K562 (cell line): Measurements from ENCODE around the gene HSPA1B. TPM values are rescaled to one million over a fixed set of nuclear protein-coding genes. Genes with fewer than 3 reads are reported as not detected.

Experiments
- ARHGAP35 ChIP-seq: fragments of 450-650 bp; IDR thresholded peaks from 2 replicates; pipeline ENCODE4 v1.6.1; 2018; ENCODE audit not compliant: partially characterized antibody
- CHCHD3 ChIP-seq: fragments of 250-450 bp; sonication (Bioruptor Pico); IDR thresholded peaks from 2 replicates; pipeline ENCODE4 v2.1.2; 2022; ENCODE audit warnings: mild to moderate bottlenecking
- CREBBP ChIP-seq: IDR thresholded peaks from one replicate; pipeline ENCODE4 v1.6.1; 2012; ENCODE audit warnings: low read depth, mild to moderate bottlenecking, control low read depth, inconsistent platforms, low read length
- ESRRA ChIP-seq: fragments of 450-650 bp; IDR thresholded peaks from 2 replicates; pipeline ENCODE4 v1.6.1; 2014; ENCODE audit warnings: low read depth, mild to moderate bottlenecking, moderate library complexity, borderline replicate concordance
- ETS2 ChIP-seq: IDR thresholded peaks from 2 replicates; pipeline ENCODE4 v1.6.1; 2016; ENCODE audit warnings: borderline replicate concordance, missing genetic modification characterization, mild to moderate bottlenecking, moderate library complexity, missing compliant biosample characterization; ENCODE audit not compliant: poor library complexity, severe bottlenecking
- GATAD2B ChIP-seq: fragments of 450-650 bp; IDR thresholded peaks from 2 replicates; pipeline ENCODE4 v1.6.1; 2017; ENCODE audit warnings: mild to moderate bottlenecking, borderline replicate concordance
- HBP1 ChIP-seq: fragments of 450-650 bp; formaldehyde crosslinking; IDR thresholded peaks from 2 replicates; pipeline ENCODE4 v1.4.0; 2022; ENCODE audit warnings: missing genetic modification characterization
- HMG20A ChIP-seq: fragments of 450-650 bp; formaldehyde crosslinking; conservative IDR thresholded peaks from 2 replicates; pipeline ENCODE4 v1.4.0; 2020; ENCODE audit warnings: mild to moderate bottlenecking, mixed read lengths
- HMGN3 ChIP-seq: IDR thresholded peaks from 2 replicates; pipeline ENCODE4 v1.6.1; 2011; ENCODE audit warnings: borderline replicate concordance, low read depth, mild to moderate bottlenecking, mixed read lengths, low read length; ENCODE audit not compliant: insufficient read length; ENCODE audit errors: extremely low read depth
- HOXB6 ChIP-seq: fragments of 250-450 bp; sonication (Bioruptor Pico); IDR thresholded peaks from 2 replicates; pipeline ENCODE4 v1.5.1; 2022; ENCODE audit warnings: mild to moderate bottlenecking, borderline replicate concordance
- MYBL2 ChIP-seq, 2 experiments: fragments of 450-650 bp in 1 of 2; sonication (generic) in 1 of 2; formaldehyde crosslinking in 1 of 2; IDR thresholded peaks; 2 replicates each; pipeline versions ENCODE4 v1.6.1 to v1.8.1; 2017 to 2022; ENCODE audit warnings: borderline replicate concordance in 1 of 2, inconsistent platforms in 1 of 2, low read depth in 1 of 2, mild to moderate bottlenecking in 1 of 2, missing genetic modification reagents in 1 of 2, moderate library complexity in 1 of 2
- PHF21A ChIP-seq: fragments of 450-650 bp; IDR thresholded peaks from 2 replicates; pipeline ENCODE4 v1.6.1; 2017; ENCODE audit warnings: low read depth, borderline replicate concordance
- POU5F1 ChIP-seq: fragments of 150-350 bp; IDR thresholded peaks from 2 replicates; pipeline ENCODE4 v1.6.1; 2014; ENCODE audit warnings: borderline replicate concordance, low read length, low read depth, mild to moderate bottlenecking; ENCODE audit not compliant: partially characterized antibody
- RB1 ChIP-seq: fragments of 450-650 bp; IDR thresholded peaks from 2 replicates; pipeline ENCODE4 v1.6.1; 2017; ENCODE audit warnings: low read depth, mild to moderate bottlenecking
- RNF2 ChIP-seq: sonication (generic); IDR thresholded peaks from 2 replicates; pipeline ENCODE4 v1.6.1; 2016
- SIN3B ChIP-seq: fragments of 450-650 bp; IDR thresholded peaks from 2 replicates; pipeline ENCODE4 v1.6.1; 2017; ENCODE audit warnings: low read depth, mild to moderate bottlenecking, moderate library complexity
- SNRNP70 ChIP-seq: fragments of 200-400 bp; formaldehyde crosslinking; optimal IDR thresholded peaks from 2 replicates; pipeline ENCODE3; 2017; ENCODE audit warnings: low read depth, low read length
- STAG1 ChIP-seq: sonication (generic); formaldehyde crosslinking; IDR thresholded peaks from 2 replicates; pipeline ENCODE4 v1.5.0; 2020; ENCODE audit warnings: missing genetic modification reagents, borderline replicate concordance
- TCF3 ChIP-seq: sonication (generic); formaldehyde crosslinking; IDR thresholded peaks from 2 replicates; pipeline ENCODE4 v1.4.0; 2020; ENCODE audit warnings: mild to moderate bottlenecking, missing genetic modification reagents
- THAP7 ChIP-seq: fragments of 250-450 bp; sonication (Bioruptor Pico); IDR thresholded peaks from 2 replicates; pipeline ENCODE4 v1.5.0; 2021
- ZNF134 ChIP-seq: fragments of 250-450 bp; sonication (Bioruptor Pico); conservative IDR thresholded peaks from 2 replicates; pipeline ENCODE4 v1.4.0; 2020
- ZNF23 ChIP-seq: fragments of 250-450 bp; sonication (Bioruptor Pico); IDR thresholded peaks from 2 replicates; pipeline ENCODE4 v1.4.0; 2020; ENCODE audit warnings: mild to moderate bottlenecking
- ZNF232 ChIP-seq: sonication (generic); formaldehyde crosslinking; IDR thresholded peaks from 2 replicates; pipeline ENCODE4 v1.8.0; 2022; ENCODE audit warnings: mild to moderate bottlenecking, missing genetic modification reagents
- ZNF274 ChIP-seq: IDR thresholded peaks from 2 replicates; pipeline ENCODE4 v1.6.1; 2011; ENCODE audit warnings: low read depth, mild to moderate bottlenecking, low read length, moderate library complexity, borderline replicate concordance
- ZNF445 ChIP-seq: fragments of 250-450 bp; sonication (Bioruptor Pico); IDR thresholded peaks from 2 replicates; pipeline ENCODE4 v1.4.0; 2020; ENCODE audit warnings: low read depth, mild to moderate bottlenecking, moderate library complexity
- ZNF696 ChIP-seq: fragments of 250-450 bp; sonication (Bioruptor Pico); conservative IDR thresholded peaks from 2 replicates; pipeline ENCODE4 v1.4.0; 2020; ENCODE audit warnings: mild to moderate bottlenecking, moderate library complexity
- ZNF75A ChIP-seq: fragments of 450-650 bp; formaldehyde crosslinking; IDR thresholded peaks from 2 replicates; pipeline ENCODE4 v1.4.0; 2020; ENCODE audit warnings: mild to moderate bottlenecking
- ZNF780A ChIP-seq: fragments of 250-450 bp; sonication (Bioruptor Pico); IDR thresholded peaks from 2 replicates; pipeline ENCODE4 v1.5.0; 2021; ENCODE audit warnings: mild to moderate bottlenecking
- ZNF79 ChIP-seq: fragments of 250-450 bp; sonication (Bioruptor Pico); IDR thresholded peaks from 2 replicates; pipeline ENCODE4 v1.4.0; 2020; ENCODE audit warnings: low read depth, mild to moderate bottlenecking, moderate library complexity
- polyA plus RNA-seq, 8 experiments: library from polyadenylated mRNA; depleted of rRNA in 4 of 8; stranded (reverse) in 5 of 8; unstranded in 3 of 8; fragments of >200 nt; fragmentation: Nextera tagmentation in 2 of 8; fragmentation: Illumina TruSeq in 1 of 8; extraction: Ambion mirVana in 2 of 8; extraction: Trizol in 1 of 8; gene quantifications; 2 replicates each; pipeline versions ENCODE4 v1.2.1 to v1.2.3, GENCODE V29; 2011 to 2014; ENCODE audit warnings: inconsistent platforms in 1 of 8, missing spikeins in 1 of 8
- total RNA-seq, 7 experiments: library from RNA; depleted of rRNA in 6 of 7; stranded (reverse); fragments of >200 nt in 6 of 7; fragmentation: Illumina TruSeq in 2 of 7; extraction: Trizol in 2 of 7; gene quantifications; 2 replicates each; pipeline versions ENCODE4 v1.2.1 to v1.2.3, GENCODE V29; 2011 to 2021; ENCODE audit warnings: low replicate concordance in 1 of 7

The HSPA1B gene
- total and polyA plus RNA-seq, 9 of the 15 experiments (the other 6 are each of a cell fraction or from before 2014, with no cell fraction given) = 0.27 to 227 (median 51.2) TPM

- TF ChIP-seq ESRRA (no peak), ZNF274 (no peak), SNRNP70 (no peak), CHCHD3 (CRISPR knock-in tag) (no peak), SIN3B (no peak), POU5F1 (no peak), HOXB6 (no peak), ZNF23 (no peak), STAG1 (no peak), RNF2 (no peak; the same call in 1 of the 2 replicates), GATAD2B (no peak), THAP7 (no peak), ZNF445 (no peak), TCF3 (CRISPR knock-in tag) (no peak), CREBBP (no peak), ZNF780A (CRISPR knock-in tag) (no peak), HMG20A (no peak), HMGN3 (no peak), PHF21A (peak; percentile 65; the same call in 1 of the 2 replicates), ZNF79 (CRISPR knock-in tag) (no peak), ZNF75A (CRISPR knock-in tag) (no peak), ZNF696 (no peak), MYBL2 (IDR thresholded peaks at IDR 0.05; ENCODE audit: low read depth) (no peak), MYBL2 (CRISPR knock-in tag; IDR thresholded peaks at IDR 0.05; ENCODE audit: borderline replicate concordance) (no peak), ARHGAP35 (peak; percentile 5), RB1 (no peak; the same call in 1 of the 2 replicates), ETS2 (tag) (no peak), ZNF232 (CRISPR knock-in tag) (0 out of 2 replicates have a peak, but pooled peaks have one; percentile 81), HBP1 (CRISPR knock-in tag) (peak; percentile 68; the same call in 1 of the 2 replicates), ZNF134 (CRISPR knock-in tag) (no peak)
These were observed 32.5 kb upstream of the HSPA1B start (continued) for GRCh38 chr6:31794866-31795615.
